ENCODE data around the gene SAA4.

Gene SAA4

GRCh38 chr11:18239655-18240054 is 3.1 kb upstream of the SAA4 start:
- intact Hi-C loops (cut with DNase I; ENCODE audit: low total_unique reads): no loop called here
- Histone ChIP-seq H3K27me3 (no peaks in the 10 kb centered on the region), H3K27ac (no peak overlapping the region), H3K36me3 (no peaks in the 10 kb centered on the region), H3K9me3 (no peaks in the 10 kb centered on the region), H3K4me1 (no peaks in the 10 kb centered on the region), H3K4me3 (no peak overlapping the region)
- DNase-seq: no peak
- TF ChIP-seq, protein P1, sequence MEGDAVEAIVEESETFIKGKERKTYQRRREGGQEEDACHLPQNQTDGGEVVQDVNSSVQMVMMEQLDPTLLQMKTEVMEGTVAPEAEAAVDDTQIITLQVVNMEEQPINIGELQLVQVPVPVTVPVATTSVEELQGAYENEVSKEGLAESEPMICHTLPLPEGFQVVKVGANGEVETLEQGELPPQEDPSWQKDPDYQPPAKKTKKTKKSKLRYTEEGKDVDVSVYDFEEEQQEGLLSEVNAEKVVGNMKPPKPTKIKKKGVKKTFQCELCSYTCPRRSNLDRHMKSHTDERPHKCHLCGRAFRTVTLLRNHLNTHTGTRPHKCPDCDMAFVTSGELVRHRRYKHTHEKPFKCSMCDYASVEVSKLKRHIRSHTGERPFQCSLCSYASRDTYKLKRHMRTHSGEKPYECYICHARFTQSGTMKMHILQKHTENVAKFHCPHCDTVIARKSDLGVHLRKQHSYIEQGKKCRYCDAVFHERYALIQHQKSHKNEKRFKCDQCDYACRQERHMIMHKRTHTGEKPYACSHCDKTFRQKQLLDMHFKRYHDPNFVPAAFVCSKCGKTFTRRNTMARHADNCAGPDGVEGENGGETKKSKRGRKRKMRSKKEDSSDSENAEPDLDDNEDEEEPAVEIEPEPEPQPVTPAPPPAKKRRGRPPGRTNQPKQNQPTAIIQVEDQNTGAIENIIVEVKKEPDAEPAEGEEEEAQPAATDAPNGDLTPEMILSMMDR (IDR thresholded peaks at IDR 0.05): no peak

- intact Hi-C loops (cut with DNase I; ENCODE audit: low total_unique reads): no loop called here
- H3K27ac ChIP-seq: no peak overlapping the region
- no peaks in the 10 kb centered on the region for H3K36me3 ChIP-seq
- no peaks in the 10 kb centered on the region for H3K4me1 ChIP-seq
- no peak overlapping the region for H3K4me3 ChIP-seq
- DNase-seq: no peak
- no peaks in the 10 kb centered on the region for H3K27me3 ChIP-seq
- no peaks in the 10 kb centered on the region for H3K9me3 ChIP-seq
- TF ChIP-seq, protein P1 (IDR thresholded peaks at IDR 0.05): no peak
Measured at GRCh38 chr11:18235394-18236334, 938 bp downstream of the SAA4 start.

GRCh38 chr11:18233912-18234311 is 2.7 kb downstream of the SAA4 start:
- DNase-seq: no peak
- Histone ChIP-seq H3K4me1 (no peaks in the 10 kb centered on the region), H3K4me3 (no peak overlapping the region), H3K9me3 (no peaks in the 10 kb centered on the region), H3K36me3 (no peaks in the 10 kb centered on the region), H3K27me3 (no peaks in the 10 kb centered on the region), H3K27ac (no peak overlapping the region)
- TF ChIP-seq, protein P1 (IDR thresholded peaks at IDR 0.05): no peak
- intact Hi-C loops (cut with DNase I; ENCODE audit: low total_unique reads): no loop called here

- TF ChIP-seq, protein P1 (IDR thresholded peaks at IDR 0.05): no peak
- no peaks in the 10 kb centered on the region for H3K9me3 ChIP-seq
- H3K27ac ChIP-seq: no peak overlapping the region
- no peaks in the 10 kb centered on the region for H3K27me3 ChIP-seq
- H3K4me3 ChIP-seq: no peak overlapping the region
- intact Hi-C loops (cut with DNase I; ENCODE audit: low total_unique reads): no loop called here
- no peaks in the 10 kb centered on the region for H3K4me1 ChIP-seq
- no peak for DNase-seq
- no peaks in the 10 kb centered on the region for H3K36me3 ChIP-seq
Measured at GRCh38 chr11:18230859-18231258, 5.7 kb downstream of the SAA4 start.

DNA sequence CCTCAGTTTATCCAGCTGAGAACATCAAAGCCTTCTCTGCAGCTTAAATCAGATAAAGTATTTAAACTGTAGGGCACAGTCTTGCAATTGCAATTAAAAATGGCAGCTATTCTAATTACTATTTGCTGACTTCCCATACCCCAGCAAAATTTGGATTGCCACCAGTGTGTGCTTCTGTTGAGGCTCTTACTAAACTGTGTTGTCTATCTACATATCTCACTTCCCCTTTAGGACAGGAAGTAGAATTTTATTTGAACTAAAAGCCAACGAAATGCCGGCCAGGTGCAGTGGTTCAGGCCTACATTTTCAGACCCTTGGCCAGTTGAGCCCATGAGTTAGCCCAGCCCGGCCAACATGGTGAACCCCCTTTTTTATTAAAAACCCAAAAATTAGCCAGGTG is 7.1 kb downstream of the SAA4 start:
- Histone ChIP-seq H3K36me3 (no peaks in the 10 kb centered on the region), H3K4me1 (no peaks in the 10 kb centered on the region), H3K27ac (no peak overlapping the region), H3K9me3 (no peaks in the 10 kb centered on the region), H3K27me3 (no peaks in the 10 kb centered on the region), H3K4me3 (no peak overlapping the region)
- TF ChIP-seq, protein P1 (IDR thresholded peaks at IDR 0.05): no peak
- intact Hi-C loops (cut with DNase I; ENCODE audit: low total_unique reads): no loop called here
- no peak for DNase-seq

Data from tibial artery (tissue), 4 donors.